ENCODE results near the gene EPS15. TPM values are rescaled to one million over a fixed set of nuclear protein-coding genes. Genes with fewer than 3 reads are reported as not detected.
A peak's percentile ranks its signal among the peaks of the same experiment; 100 is the strongest.

The EPS15 gene
- total RNA-seq, 1 donor from 2014 or later: 81.4 TPM

DNA sequence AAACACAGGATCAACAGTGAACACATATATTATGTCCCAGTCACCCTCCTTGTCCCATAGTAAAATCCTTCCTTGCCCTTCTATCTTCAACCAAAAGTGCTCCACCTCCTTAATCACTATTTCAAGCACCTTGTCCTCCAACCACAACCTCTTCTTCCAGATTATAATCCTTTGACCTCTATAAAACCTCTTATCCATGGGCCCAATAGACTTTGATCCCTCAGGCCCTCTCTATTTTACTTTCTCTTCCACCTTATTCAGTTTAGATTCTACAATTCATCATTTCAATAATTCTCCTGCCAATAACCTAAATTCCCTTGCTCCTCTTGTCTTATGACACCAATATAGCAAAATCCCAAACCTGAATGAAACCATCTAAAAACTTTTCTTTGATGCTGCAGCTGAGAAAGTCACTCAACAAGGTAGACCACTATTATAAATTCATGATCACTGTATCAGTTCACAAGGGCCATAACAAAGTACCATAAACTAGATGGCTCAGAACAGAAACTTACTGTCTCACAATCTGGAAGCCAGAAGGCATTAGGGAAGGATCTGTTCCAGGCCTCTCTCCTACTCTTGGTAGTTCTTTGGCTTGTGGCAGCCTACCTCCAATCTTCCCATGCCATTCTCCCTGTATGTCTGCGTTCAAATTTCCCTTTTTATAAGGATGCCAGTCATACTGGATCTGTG, 24.8 kb downstream of the EPS15 start:
- TF ChIP-seq, protein P1, sequence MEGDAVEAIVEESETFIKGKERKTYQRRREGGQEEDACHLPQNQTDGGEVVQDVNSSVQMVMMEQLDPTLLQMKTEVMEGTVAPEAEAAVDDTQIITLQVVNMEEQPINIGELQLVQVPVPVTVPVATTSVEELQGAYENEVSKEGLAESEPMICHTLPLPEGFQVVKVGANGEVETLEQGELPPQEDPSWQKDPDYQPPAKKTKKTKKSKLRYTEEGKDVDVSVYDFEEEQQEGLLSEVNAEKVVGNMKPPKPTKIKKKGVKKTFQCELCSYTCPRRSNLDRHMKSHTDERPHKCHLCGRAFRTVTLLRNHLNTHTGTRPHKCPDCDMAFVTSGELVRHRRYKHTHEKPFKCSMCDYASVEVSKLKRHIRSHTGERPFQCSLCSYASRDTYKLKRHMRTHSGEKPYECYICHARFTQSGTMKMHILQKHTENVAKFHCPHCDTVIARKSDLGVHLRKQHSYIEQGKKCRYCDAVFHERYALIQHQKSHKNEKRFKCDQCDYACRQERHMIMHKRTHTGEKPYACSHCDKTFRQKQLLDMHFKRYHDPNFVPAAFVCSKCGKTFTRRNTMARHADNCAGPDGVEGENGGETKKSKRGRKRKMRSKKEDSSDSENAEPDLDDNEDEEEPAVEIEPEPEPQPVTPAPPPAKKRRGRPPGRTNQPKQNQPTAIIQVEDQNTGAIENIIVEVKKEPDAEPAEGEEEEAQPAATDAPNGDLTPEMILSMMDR (IDR thresholded peaks at IDR 0.05): no peak
- H3K27ac Mint-ChIP-seq (ENCODE audit: unreplicated experiment): no peak overlapping the region
- H3K36me3 Mint-ChIP-seq (ENCODE audit: low read depth): peaks cover 1% of the 10 kb centered on the region
- no peak for DNase-seq (ENCODE audit: low spot score)
- peaks cover 3% of the 10 kb centered on the region for H3K9me3 Mint-ChIP-seq (ENCODE audit: low read depth)
- H3K4me3 Mint-ChIP-seq (ENCODE audit: unreplicated experiment): no peak overlapping the region
- peaks cover 28% of the 10 kb centered on the region for H3K4me1 Mint-ChIP-seq (ENCODE audit: low read depth)
- H3K27me3 Mint-ChIP-seq (ENCODE audit: low read depth): no peaks in the 10 kb centered on the region

- no peak overlapping the region for H3K27ac Mint-ChIP-seq (ENCODE audit: unreplicated experiment)
These were observed 27.7 kb downstream of the EPS15 start for GRCh38 chr1:51491166-51491981.

GRCh38 chr1:51489472-51489871, 29.6 kb downstream of the EPS15 start:
- H3K27me3 Mint-ChIP-seq (ENCODE audit: low read depth): no peaks in the 10 kb centered on the region
- H3K4me1 Mint-ChIP-seq (ENCODE audit: low read depth): peaks cover 37% of the 10 kb centered on the region

More at GRCh38 chr1:51491166-51491981, 27.7 kb downstream of the EPS15 start:
- H3K27me3 Mint-ChIP-seq (ENCODE audit: low read depth): no peaks in the 10 kb centered on the region
- H3K4me1 Mint-ChIP-seq (ENCODE audit: low read depth): peaks cover 37% of the 10 kb centered on the region
- no peaks in the 10 kb centered on the region for H3K36me3 Mint-ChIP-seq (ENCODE audit: low read depth)
- no peaks in the 10 kb centered on the region for H3K9me3 Mint-ChIP-seq (ENCODE audit: low read depth)
- H3K4me3 Mint-ChIP-seq (ENCODE audit: unreplicated experiment): no peak overlapping the region
- DNase-seq (ENCODE audit: low spot score): no peak
- TF ChIP-seq, protein P1 (IDR thresholded peaks at IDR 0.05): no peak

DNA sequence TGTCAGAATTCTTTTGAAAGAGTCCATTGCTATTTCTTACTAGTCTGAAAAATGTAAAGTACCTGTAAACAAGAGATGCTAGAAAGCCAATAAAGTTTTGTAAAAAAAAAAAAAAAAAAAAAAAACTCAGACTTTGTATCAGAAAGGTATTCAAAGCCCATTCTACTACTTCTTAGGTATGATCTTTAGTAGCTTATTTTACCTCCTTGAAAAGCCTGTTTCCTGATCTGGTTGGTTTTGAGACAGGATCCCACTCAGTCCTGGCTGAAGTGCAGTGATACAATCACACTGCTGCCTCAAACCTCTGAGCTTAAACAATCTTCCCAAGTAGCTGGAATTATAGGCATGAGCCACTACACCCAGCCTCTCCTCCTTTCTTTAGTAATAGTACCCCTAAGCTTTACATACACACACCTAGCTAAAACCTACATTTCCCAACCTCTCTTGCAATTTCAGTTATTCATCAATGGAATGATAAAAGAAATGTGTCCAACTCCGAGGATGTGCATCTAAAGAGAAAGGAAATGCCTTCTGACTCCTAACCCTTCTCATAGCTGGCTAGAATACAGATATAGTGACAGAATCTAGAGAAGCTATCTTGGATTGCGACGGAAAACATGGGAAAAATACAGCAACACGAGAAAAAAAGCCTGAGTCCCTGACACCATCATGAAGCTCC, 30.6 kb downstream of the EPS15 start:
- H3K4me1 Mint-ChIP-seq (ENCODE audit: low read depth): peaks cover 33% of the 10 kb centered on the region
- H3K4me3 Mint-ChIP-seq (ENCODE audit: unreplicated experiment): no peak overlapping the region
- H3K36me3 Mint-ChIP-seq (ENCODE audit: low read depth): no peaks in the 10 kb centered on the region
- TF ChIP-seq, protein P1 (IDR thresholded peaks at IDR 0.05): no peak
- no peak for DNase-seq (ENCODE audit: low spot score)
- H3K27ac Mint-ChIP-seq (ENCODE audit: unreplicated experiment): peak overlapping the region; percentile 15
- no peaks in the 10 kb centered on the region for H3K27me3 Mint-ChIP-seq (ENCODE audit: low read depth)
- no peaks in the 10 kb centered on the region for H3K9me3 Mint-ChIP-seq (ENCODE audit: low read depth)

More at GRCh38 chr1:51489472-51489871, 29.6 kb downstream of the EPS15 start:
- Mint-ChIP-seq H3K27ac (ENCODE audit: unreplicated experiment) (peak overlapping the region; percentile 32), H3K4me3 (ENCODE audit: unreplicated experiment) (no peak overlapping the region), H3K36me3 (ENCODE audit: low read depth) (no peaks in the 10 kb centered on the region), H3K9me3 (ENCODE audit: low read depth) (no peaks in the 10 kb centered on the region)
- no peak for DNase-seq (ENCODE audit: low spot score)
- TF ChIP-seq, protein P1 (IDR thresholded peaks at IDR 0.05): no peak

DNA sequence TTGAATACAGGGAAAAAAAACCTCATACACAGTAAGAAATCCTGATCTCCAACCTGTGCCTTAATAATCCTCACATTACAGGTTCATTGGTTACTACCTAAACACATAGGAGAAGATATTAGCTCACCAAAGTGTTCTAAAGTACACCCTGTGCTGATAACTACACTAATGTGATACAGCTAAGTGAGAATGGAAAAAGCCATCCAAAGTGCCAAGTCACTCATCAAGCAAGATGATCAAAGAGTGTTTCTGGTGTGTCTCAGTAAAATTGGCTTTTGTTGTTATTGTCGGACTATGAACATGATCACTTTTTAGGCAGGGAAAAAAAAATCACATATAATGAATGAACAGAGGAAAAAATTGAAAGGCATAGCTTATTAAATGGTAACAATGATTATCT, 31.4 kb downstream of the EPS15 start:
- Mint-ChIP-seq H3K4me1 (ENCODE audit: low read depth) (peaks cover 38% of the 10 kb centered on the region), H3K36me3 (ENCODE audit: low read depth) (no peaks in the 10 kb centered on the region), H3K9me3 (ENCODE audit: low read depth) (no peaks in the 10 kb centered on the region), H3K4me3 (ENCODE audit: unreplicated experiment) (no peak overlapping the region), H3K27me3 (ENCODE audit: low read depth) (no peaks in the 10 kb centered on the region), H3K27ac (ENCODE audit: unreplicated experiment) (no peak overlapping the region)
- TF ChIP-seq, protein P1 (IDR thresholded peaks at IDR 0.05): no peak
- no peak for DNase-seq (ENCODE audit: low spot score)
